ENCODE data around the gene ARFIP2.
A peak's percentile ranks its signal among the peaks of the same experiment; 100 is the strongest.

The ARFIP2 gene

GRCh38 chr11:6483015-6483414, 1.9 kb upstream of the ARFIP2 start:
- Histone ChIP-seq H3K27me3 (ENCODE audit: control insufficient read depth in 1 of 2, insufficient read depth in 1 of 2, low read length in 2 of 2) (no peaks in the 10 kb centered on the region), H2BK5ac (ENCODE audit: low read depth, low read length, poor library complexity, severe bottlenecking) (no peak overlapping the region), H2BK12ac (ENCODE audit: low read length in 2 of 2) (no peak overlapping the region), H3K18ac (ENCODE audit: low read depth in 1 of 2, low read length in 2 of 2) (no peak overlapping the region), H3K23ac (ENCODE audit: low read length in 2 of 2) (no peak overlapping the region), H3K9ac (ENCODE audit: low read length) (peak overlapping the region; percentile 96), H3K36me3 (ENCODE audit: control insufficient read depth in 1 of 2, insufficient read depth in 2 of 2, low read depth in 1 of 2, low read length in 2 of 2) (peaks cover 22 to 79% of the 10 kb centered on the region in 2 experiments), H3K79me1 (replicated peaks; ENCODE audit: low read length, poor library complexity, severe bottlenecking) (peaks cover 36% of the 10 kb centered on the region), H3K14ac (ENCODE audit: low read length in 2 of 2) (no peak overlapping the region), H3K4me1 (ENCODE audit: control insufficient read depth, insufficient read depth, low read depth, low read length) (peaks cover 13% of the 10 kb centered on the region), H4K8ac (ENCODE audit: low read length) (no peak overlapping the region), H4K91ac (ENCODE audit: low read length) (no peak overlapping the region), H2BK120ac (ENCODE audit: low read depth, low read length) (no peak overlapping the region), H2AK5ac (ENCODE audit: low read length, severe bottlenecking) (no peak overlapping the region), H2AFZ (ENCODE audit: low read depth, low read length) (no peak overlapping the region), H3K4me2 (ENCODE audit: low read length, poor library complexity, severe bottlenecking) (no peak overlapping the region), H3K4me3 (ENCODE audit: insufficient read depth in 1 of 2, low read depth in 1 of 2, low read length in 2 of 2) (peak overlapping the region in 1 of 2 experiments; percentile 96), H3K4ac (ENCODE audit: low read depth in 1 of 2, low read length in 2 of 2) (no peak overlapping the region), H3K9me3 (ENCODE audit: control insufficient read depth, low read length) (no peaks in the 10 kb centered on the region), H2BK15ac (ENCODE audit: low read depth, poor library complexity, severe bottlenecking) (no peak overlapping the region), H3K27ac (ENCODE audit: low read length, poor library complexity, severe bottlenecking) (no peak overlapping the region)
- 97% methylated on average over 6 of the region's 6 CpGs for WGBS
- no peak for DNase-seq

- Histone ChIP-seq H3K27ac (ENCODE audit: low read length, poor library complexity, severe bottlenecking) (no peak overlapping the region), H2BK5ac (ENCODE audit: low read depth, low read length, poor library complexity, severe bottlenecking) (no peak overlapping the region), H2AK5ac (ENCODE audit: low read length, severe bottlenecking) (no peak overlapping the region), H2AFZ (ENCODE audit: low read depth, low read length) (no peak overlapping the region), H3K9ac (ENCODE audit: low read length) (peak overlapping the region; percentile 96), H4K8ac (ENCODE audit: low read length) (no peak overlapping the region), H3K18ac (ENCODE audit: low read depth in 1 of 2, low read length in 2 of 2) (no peak overlapping the region), H2BK120ac (ENCODE audit: low read depth, low read length) (no peak overlapping the region), H3K79me1 (replicated peaks; ENCODE audit: low read length, poor library complexity, severe bottlenecking) (peaks cover 40% of the 10 kb centered on the region), H3K4me2 (ENCODE audit: low read length, poor library complexity, severe bottlenecking) (peak overlapping the region; percentile 92), H2BK12ac (ENCODE audit: low read length in 2 of 2) (no peak overlapping the region), H3K23ac (ENCODE audit: low read length in 2 of 2) (no peak overlapping the region), H3K4ac (ENCODE audit: low read depth in 1 of 2, low read length in 2 of 2) (no peak overlapping the region), H3K4me1 (ENCODE audit: control insufficient read depth, insufficient read depth, low read depth, low read length) (peaks cover 13% of the 10 kb centered on the region), H2BK15ac (ENCODE audit: low read depth, poor library complexity, severe bottlenecking) (no peak overlapping the region), H3K4me3 (ENCODE audit: insufficient read depth in 1 of 2, low read depth in 1 of 2, low read length in 2 of 2) (peak overlapping the region in 1 of 2 experiments; percentile 96), H4K91ac (ENCODE audit: low read length) (no peak overlapping the region), H3K14ac (ENCODE audit: low read length in 2 of 2) (no peak overlapping the region), H3K27me3 (ENCODE audit: control insufficient read depth in 1 of 2, insufficient read depth in 1 of 2, low read length in 2 of 2) (no peaks in the 10 kb centered on the region), H3K36me3 (ENCODE audit: control insufficient read depth in 1 of 2, insufficient read depth in 2 of 2, low read depth in 1 of 2, low read length in 2 of 2) (peaks cover 28 to 79% of the 10 kb centered on the region in 2 experiments), H3K9me3 (ENCODE audit: control insufficient read depth, low read length) (no peaks in the 10 kb centered on the region)
- peak; percentile 42 for DNase-seq
- 94% methylated on average over 4 of the region's 4 CpGs for WGBS
Observed at GRCh38 chr11:6482441-6482840, 1.3 kb upstream of the ARFIP2 start.

- H4K91ac ChIP-seq (ENCODE audit: low read length), result peak overlapping the region; percentile 95
- H2AFZ ChIP-seq (ENCODE audit: low read depth, low read length), result no peak overlapping the region
- WGBS, result 25% methylated on average over 13 of the region's 13 CpGs
- H3K9ac ChIP-seq (ENCODE audit: low read length), result peak overlapping the region; percentile 96
- peak overlapping the region; percentile 76 for H4K8ac ChIP-seq (ENCODE audit: low read length)
- peak overlapping the region; percentile 14 to 34 for H2BK12ac ChIP-seq (ENCODE audit: low read length in 2 of 2)
- no peaks in the 10 kb centered on the region for H3K27me3 ChIP-seq (ENCODE audit: control insufficient read depth in 1 of 2, insufficient read depth in 1 of 2, low read length in 2 of 2)
- peaks cover 13% of the 10 kb centered on the region for H3K4me1 ChIP-seq (ENCODE audit: control insufficient read depth, insufficient read depth, low read depth, low read length)
- H3K14ac ChIP-seq (ENCODE audit: low read length in 2 of 2), result peak overlapping the region in 1 of 2 experiments; percentile 72
- peak overlapping the region; percentile 87 for H2AK5ac ChIP-seq (ENCODE audit: low read length, severe bottlenecking)
- H3K18ac ChIP-seq (ENCODE audit: low read depth in 1 of 2, low read length in 2 of 2), result peak overlapping the region; percentile 76 to 88
- H2BK15ac ChIP-seq (ENCODE audit: low read depth, poor library complexity, severe bottlenecking), result peak overlapping the region; percentile 65
- H3K4me2 ChIP-seq (ENCODE audit: low read length, poor library complexity, severe bottlenecking), result peak overlapping the region; percentile 92
- peak overlapping the region; percentile 35 for H2BK120ac ChIP-seq (ENCODE audit: low read depth, low read length)
- peaks cover 34 to 79% of the 10 kb centered on the region in 2 experiments for H3K36me3 ChIP-seq (ENCODE audit: control insufficient read depth in 1 of 2, insufficient read depth in 2 of 2, low read depth in 1 of 2, low read length in 2 of 2)
- H3K4ac ChIP-seq (ENCODE audit: low read depth in 1 of 2, low read length in 2 of 2), result peak overlapping the region; percentile 39 to 88
- H3K27ac ChIP-seq (ENCODE audit: low read length, poor library complexity, severe bottlenecking), result peak overlapping the region; percentile 79
- peaks cover 43% of the 10 kb centered on the region for H3K79me1 ChIP-seq (replicated peaks; ENCODE audit: low read length, poor library complexity, severe bottlenecking)
- H3K23ac ChIP-seq (ENCODE audit: low read length in 2 of 2), result no peak overlapping the region
- no peak for DNase-seq
- no peaks in the 10 kb centered on the region for H3K9me3 ChIP-seq (ENCODE audit: control insufficient read depth, low read length)
- no peak overlapping the region for H2BK5ac ChIP-seq (ENCODE audit: low read depth, low read length, poor library complexity, severe bottlenecking)
- H3K4me3 ChIP-seq (ENCODE audit: insufficient read depth in 1 of 2, low read depth in 1 of 2, low read length in 2 of 2), result peak overlapping the region; percentile 65 to 96
Observed at GRCh38 chr11:6481924-6482275, 769 bp upstream of the ARFIP2 start.

- Histone ChIP-seq H3K4me3 (ENCODE audit: insufficient read depth in 1 of 2, low read depth in 1 of 2, low read length in 2 of 2) (peak overlapping the region; percentile 84 to 96), H3K27ac (ENCODE audit: low read length, poor library complexity, severe bottlenecking) (no peak overlapping the region), H4K8ac (ENCODE audit: low read length) (peak overlapping the region; percentile 58), H3K4me1 (ENCODE audit: control insufficient read depth, insufficient read depth, low read depth, low read length) (peaks cover 13% of the 10 kb centered on the region), H3K9ac (ENCODE audit: low read length) (peak overlapping the region; percentile 96), H3K14ac (ENCODE audit: low read length in 2 of 2) (peak overlapping the region in 1 of 2 experiments; percentile 98), H2AK5ac (ENCODE audit: low read length, severe bottlenecking) (peak overlapping the region; percentile 89), H3K79me1 (replicated peaks; ENCODE audit: low read length, poor library complexity, severe bottlenecking) (peaks cover 37% of the 10 kb centered on the region), H3K36me3 (ENCODE audit: control insufficient read depth in 1 of 2, insufficient read depth in 2 of 2, low read depth in 1 of 2, low read length in 2 of 2) (peaks cover 43 to 71% of the 10 kb centered on the region in 2 experiments), H3K18ac (ENCODE audit: low read depth in 1 of 2, low read length in 2 of 2) (peak overlapping the region; percentile 83 to 92), H2BK5ac (ENCODE audit: low read depth, low read length, poor library complexity, severe bottlenecking) (no peak overlapping the region), H2BK120ac (ENCODE audit: low read depth, low read length) (peak overlapping the region; percentile 29), H4K91ac (ENCODE audit: low read length) (no peak overlapping the region), H2BK12ac (ENCODE audit: low read length in 2 of 2) (no peak overlapping the region), H3K9me3 (ENCODE audit: control insufficient read depth, low read length) (no peaks in the 10 kb centered on the region), H3K27me3 (ENCODE audit: control insufficient read depth in 1 of 2, insufficient read depth in 1 of 2, low read length in 2 of 2) (no peaks in the 10 kb centered on the region), H3K4ac (ENCODE audit: low read depth in 1 of 2, low read length in 2 of 2) (peak overlapping the region in 1 of 2 experiments; percentile 94), H2AFZ (ENCODE audit: low read depth, low read length) (peak overlapping the region; percentile 36), H3K23ac (ENCODE audit: low read length in 2 of 2) (no peak overlapping the region), H3K4me2 (ENCODE audit: low read length, poor library complexity, severe bottlenecking) (peak overlapping the region; percentile 78), H2BK15ac (ENCODE audit: low read depth, poor library complexity, severe bottlenecking) (no peak overlapping the region)
- peak; percentile 14 for DNase-seq
- WGBS, result 80% methylated on average over 9 of the region's 9 CpGs
Observed at GRCh38 chr11:6480299-6480914, 724 bp downstream of the ARFIP2 start.
